HG03039 (cell line): ENCODE results near the gene ZFP3.
"Not testable (repeated sequence)": the region's sequence is repeated elsewhere in the genome, so short reads cannot be mapped to it uniquely, and the experiment has no call there.

ENCODE experiments used
- ATAC-seq: cut with Tn5 transposase; IDR thresholded peaks from one replicate; pipeline ENCODE4 v1.9.1; 2021; ENCODE audit warnings: mild to moderate bottlenecking, moderate library complexity; ENCODE audit not compliant: unreplicated experiment

The ZFP3 gene

GRCh38 chr17:5124125-5124760 is 46.0 kb downstream of the ZFP3 start:
- ATAC-seq = not testable (repeated sequence)

- not testable (repeated sequence) for ATAC-seq
These were observed 46.6 kb downstream of the ZFP3 start for GRCh38 chr17:5124896-5125295.

GRCh38 chr17:5126719-5127488 is 48.6 kb downstream of the ZFP3 start:
- ATAC-seq = no peak

GRCh38 chr17:5127910-5128309 is 49.6 kb downstream of the ZFP3 start:
- ATAC-seq = no peak

GRCh38 chr17:5128387-5128786 is 50.1 kb downstream of the ZFP3 start:
- ATAC-seq = not testable (repeated sequence)

- ATAC-seq = no peak
These were observed 50.8 kb downstream of the ZFP3 start for GRCh38 chr17:5128905-5129535.

GRCh38 chr17:5129770-5130169 is 51.5 kb downstream of the ZFP3 start:
- not testable (repeated sequence) for ATAC-seq

- ATAC-seq = not testable (repeated sequence)
These were observed 52.0 kb downstream of the ZFP3 start for GRCh38 chr17:5130261-5130660.

GRCh38 chr17:5130687-5131086 is 52.4 kb downstream of the ZFP3 start:
- not testable (repeated sequence) for ATAC-seq

GRCh38 chr17:5131146-5131715 is 53.0 kb downstream of the ZFP3 start:
- no peak for ATAC-seq

- ATAC-seq = not testable (repeated sequence)
These were observed 53.7 kb downstream of the ZFP3 start for GRCh38 chr17:5131799-5132502.

- ATAC-seq = not testable (repeated sequence)
These were observed 54.4 kb downstream of the ZFP3 start for GRCh38 chr17:5132503-5133225.

- ATAC-seq = no peak
These were observed 55.0 kb downstream of the ZFP3 start for GRCh38 chr17:5133311-5133710.

GRCh38 chr17:5133961-5134360 is 55.7 kb downstream of the ZFP3 start:
- not testable (repeated sequence) for ATAC-seq

GRCh38 chr17:5134571-5134970 is 56.3 kb downstream of the ZFP3 start:
- not testable (repeated sequence) for ATAC-seq

- ATAC-seq = not testable (repeated sequence)
These were observed 57.0 kb downstream of the ZFP3 start for GRCh38 chr17:5135131-5135712.

GRCh38 chr17:5135726-5136579 is 57.7 kb downstream of the ZFP3 start:
- ATAC-seq = no peak

- ATAC-seq = not testable (repeated sequence)
These were observed 58.5 kb downstream of the ZFP3 start for GRCh38 chr17:5136580-5137412.
